Neural cell (in vitro differentiated cells): ENCODE results near the gene CASKIN2. TPM values are rescaled to one million over a fixed set of nuclear protein-coding genes. Genes with fewer than 3 reads are reported as not detected.

Experiments
- H2AFZ ChIP-seq: fragments of 200-600, 300-800 bp; sonication (generic), shearing (Covaris generic); 2 replicates; pipeline ENCODE4 v1.6.0; 2014; ENCODE audit warnings: low read depth, mild to moderate bottlenecking, antibody characterized with exemption, low read length, moderate library complexity
- H3F3A ChIP-seq: fragments of 200-600 bp; shearing (Covaris generic); 2 replicates; pipeline ENCODE4 v1.6.1; 2016; ENCODE audit warnings: mild to moderate bottlenecking, moderate library complexity, mixed read lengths, antibody characterized with exemption, low read length; ENCODE audit not compliant: insufficient read depth, poor library complexity, severe bottlenecking
- H3K27ac ChIP-seq: fragments of 200-600, 300-800 bp; sonication (generic), shearing (Covaris generic); 2 replicates; pipeline ENCODE4 v1.5.1; 2014; ENCODE audit warnings: mild to moderate bottlenecking, low read length, moderate library complexity
- H3K27me3 ChIP-seq: fragments of 300-800, 200-600 bp; sonication (generic), shearing (Covaris generic); 2 replicates; pipeline ENCODE4 v1.6.0; 2014; ENCODE audit warnings: mild to moderate bottlenecking, low read depth, low read length, moderate library complexity; ENCODE audit not compliant: insufficient read depth
- H3K36me3 ChIP-seq: fragments of 300-800, 200-600 bp; sonication (generic), shearing (Covaris generic); 2 replicates; pipeline ENCODE4 v1.5.1; 2014; ENCODE audit warnings: mild to moderate bottlenecking, antibody characterized with exemption, low read length, moderate library complexity; ENCODE audit not compliant: insufficient read depth
- H3K4me2 ChIP-seq: fragments of 300-800, 200-600 bp; sonication (generic), shearing (Covaris generic); 2 replicates; pipeline ENCODE4 v1.6.0; 2014; ENCODE audit warnings: mild to moderate bottlenecking, low read length
- H3K4me3 ChIP-seq: fragments of 300-800, 200-600 bp; sonication (generic), shearing (Covaris generic); 2 replicates; pipeline ENCODE4 v1.5.1; 2014; ENCODE audit warnings: mild to moderate bottlenecking, low read length, moderate library complexity
- H3K79me2 ChIP-seq: fragments of 200-600 bp; shearing (Covaris generic); replicated peaks from 2 replicates; pipeline ENCODE4 v1.6.0; 2014; ENCODE audit warnings: mild to moderate bottlenecking, low read length, moderate library complexity; ENCODE audit not compliant: insufficient read depth
- H3K9ac ChIP-seq: fragments of 300-800, 200-600 bp; sonication (generic), shearing (Covaris generic); 2 replicates; pipeline ENCODE4 v1.6.1; 2016; ENCODE audit warnings: mild to moderate bottlenecking, low read length, mixed read lengths
- H3K9me2 ChIP-seq: fragments of 200-600 bp; shearing (Covaris generic); 2 replicates; pipeline ENCODE4 v1.6.1; 2016; ENCODE audit warnings: mild to moderate bottlenecking, low read length, mixed read lengths; ENCODE audit not compliant: insufficient read depth
- H3K9me3 ChIP-seq: fragments of 200-600, 300-800 bp; sonication (generic), shearing (Covaris generic); 2 replicates; pipeline ENCODE4 v1.6.1; 2016; ENCODE audit warnings: mild to moderate bottlenecking, mixed run types, low read length, moderate library complexity, mixed read lengths
- H4K20me1 ChIP-seq: fragments of 200-600 bp; shearing (Covaris generic); 2 replicates; pipeline ENCODE4 v1.6.1; 2016; ENCODE audit warnings: mild to moderate bottlenecking, mixed run types; ENCODE audit not compliant: insufficient read depth
- CTCF ChIP-seq: fragments of 450-650 bp; IDR thresholded peaks from 2 replicates; pipeline ENCODE4 v1.5.1; 2014; ENCODE audit warnings: antibody characterized with exemption, mild to moderate bottlenecking, moderate library complexity; ENCODE audit not compliant: poor library complexity, severe bottlenecking
- EP300 ChIP-seq: fragments of 450-650 bp; conservative IDR thresholded peaks from 2 replicates; pipeline ENCODE4 v1.6.1; 2014; ENCODE audit warnings: antibody characterized with exemption, mild to moderate bottlenecking, moderate library complexity; ENCODE audit not compliant: poor library complexity, severe bottlenecking
- EZH2 ChIP-seq: fragments of 200-600, 300-800 bp; shearing (Covaris generic), sonication (generic); IDR thresholded peaks from 2 replicates; pipeline ENCODE4 v1.6.1; 2014; ENCODE audit warnings: antibody characterized with exemption, low read length, borderline replicate concordance, mild to moderate bottlenecking; ENCODE audit not compliant: insufficient read depth, poor library complexity, severe bottlenecking
- MXI1 ChIP-seq: fragments of 450-650 bp; conservative IDR thresholded peaks from 2 replicates; pipeline ENCODE4 v1.6.1; 2014; ENCODE audit warnings: antibody characterized with exemption, mild to moderate bottlenecking; ENCODE audit not compliant: poor library complexity, severe bottlenecking
- POLR2AphosphoS5 ChIP-seq: IDR thresholded peaks from 2 replicates; pipeline ENCODE4 v1.6.1; 2012
- RAD21 ChIP-seq: fragments of 450-650 bp; conservative IDR thresholded peaks from 2 replicates; pipeline ENCODE4 v1.6.1; 2014; ENCODE audit warnings: antibody characterized with exemption, mild to moderate bottlenecking, moderate library complexity
- SMC3 ChIP-seq: fragments of 450-650 bp; conservative IDR thresholded peaks from 2 replicates; pipeline ENCODE4 v1.6.1; 2014; ENCODE audit warnings: antibody characterized with exemption, mild to moderate bottlenecking, moderate library complexity; ENCODE audit not compliant: poor library complexity
- TAF1 ChIP-seq: IDR thresholded peaks from 2 replicates; pipeline ENCODE4 v1.6.1; 2012; ENCODE audit warnings: low read depth
- polyA plus RNA-seq: library from polyadenylated mRNA; depleted of rRNA; stranded (reverse); fragments of >200 nt; gene quantifications from 2 replicates; pipeline ENCODE4 v1.2.3, GENCODE V29; 2014
- TF ChIP-seq, protein P1 (sequence below): IDR thresholded peaks from 2 replicates; pipeline ENCODE4 v1.6.1; 2012; ENCODE audit warnings: borderline replicate concordance

Gene CASKIN2
- polyA plus RNA-seq, 1 donor from 2014 or later: 2.8 TPM

DNA sequence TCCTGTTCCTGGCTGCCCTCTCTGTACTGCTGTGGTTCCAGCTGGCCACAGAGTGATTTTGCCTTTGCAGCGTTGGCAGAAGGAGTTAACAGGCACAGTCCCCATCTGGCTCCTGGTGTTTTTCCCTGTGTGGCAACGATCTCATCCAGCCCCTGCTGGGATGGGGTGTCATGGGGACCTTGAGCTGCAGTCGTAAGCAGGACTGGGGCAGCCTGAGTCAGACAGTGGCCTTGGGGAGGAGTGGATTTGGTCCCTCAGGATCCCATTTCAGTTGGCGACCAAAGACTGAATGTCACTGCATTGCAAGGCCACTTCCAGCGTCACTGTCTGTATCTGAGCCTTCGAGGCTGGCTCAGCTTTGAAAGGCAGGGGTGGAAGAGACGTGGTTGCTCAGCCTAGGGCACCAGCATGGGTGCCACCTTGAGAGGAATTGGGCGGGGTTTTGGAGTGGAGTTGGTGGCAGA, 47.0 kb downstream of the CASKIN2 start:
- TF ChIP-seq EZH2: no peak
- no peak for TF ChIP-seq RAD21
- no peak for TF ChIP-seq TAF1
- no peak for TF ChIP-seq POLR2AphosphoS5
- no peak for TF ChIP-seq CTCF
- TF ChIP-seq SMC3: no peak
- TF ChIP-seq, protein P1, sequence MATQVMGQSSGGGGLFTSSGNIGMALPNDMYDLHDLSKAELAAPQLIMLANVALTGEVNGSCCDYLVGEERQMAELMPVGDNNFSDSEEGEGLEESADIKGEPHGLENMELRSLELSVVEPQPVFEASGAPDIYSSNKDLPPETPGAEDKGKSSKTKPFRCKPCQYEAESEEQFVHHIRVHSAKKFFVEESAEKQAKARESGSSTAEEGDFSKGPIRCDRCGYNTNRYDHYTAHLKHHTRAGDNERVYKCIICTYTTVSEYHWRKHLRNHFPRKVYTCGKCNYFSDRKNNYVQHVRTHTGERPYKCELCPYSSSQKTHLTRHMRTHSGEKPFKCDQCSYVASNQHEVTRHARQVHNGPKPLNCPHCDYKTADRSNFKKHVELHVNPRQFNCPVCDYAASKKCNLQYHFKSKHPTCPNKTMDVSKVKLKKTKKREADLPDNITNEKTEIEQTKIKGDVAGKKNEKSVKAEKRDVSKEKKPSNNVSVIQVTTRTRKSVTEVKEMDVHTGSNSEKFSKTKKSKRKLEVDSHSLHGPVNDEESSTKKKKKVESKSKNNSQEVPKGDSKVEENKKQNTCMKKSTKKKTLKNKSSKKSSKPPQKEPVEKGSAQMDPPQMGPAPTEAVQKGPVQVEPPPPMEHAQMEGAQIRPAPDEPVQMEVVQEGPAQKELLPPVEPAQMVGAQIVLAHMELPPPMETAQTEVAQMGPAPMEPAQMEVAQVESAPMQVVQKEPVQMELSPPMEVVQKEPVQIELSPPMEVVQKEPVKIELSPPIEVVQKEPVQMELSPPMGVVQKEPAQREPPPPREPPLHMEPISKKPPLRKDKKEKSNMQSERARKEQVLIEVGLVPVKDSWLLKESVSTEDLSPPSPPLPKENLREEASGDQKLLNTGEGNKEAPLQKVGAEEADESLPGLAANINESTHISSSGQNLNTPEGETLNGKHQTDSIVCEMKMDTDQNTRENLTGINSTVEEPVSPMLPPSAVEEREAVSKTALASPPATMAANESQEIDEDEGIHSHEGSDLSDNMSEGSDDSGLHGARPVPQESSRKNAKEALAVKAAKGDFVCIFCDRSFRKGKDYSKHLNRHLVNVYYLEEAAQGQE: no peak
- no peak for TF ChIP-seq MXI1
- no peak for TF ChIP-seq EP300
- no peaks in the 10 kb centered on the region for H4K20me1 ChIP-seq
- H3K36me3 ChIP-seq: no peaks in the 10 kb centered on the region
- peaks cover 4% of the 10 kb centered on the region for H3K79me2 ChIP-seq
- H3F3A ChIP-seq: no peaks in the 10 kb centered on the region
- H3K9me3 ChIP-seq: no peaks in the 10 kb centered on the region
- H2AFZ ChIP-seq: no peak overlapping the region
- H3K27ac ChIP-seq: no peak overlapping the region
- no peaks in the 10 kb centered on the region for H3K9me2 ChIP-seq
- H3K9ac ChIP-seq: no peak overlapping the region
- no peak overlapping the region for H3K4me3 ChIP-seq
- H3K4me2 ChIP-seq: no peak overlapping the region
- no peaks in the 10 kb centered on the region for H3K27me3 ChIP-seq

- Histone ChIP-seq H3K4me2 (no peak overlapping the region), H3K9ac (no peak overlapping the region), H2AFZ (no peak overlapping the region), H3K36me3 (no peaks in the 10 kb centered on the region), H3K9me2 (no peaks in the 10 kb centered on the region), H4K20me1 (no peaks in the 10 kb centered on the region), H3K27me3 (no peaks in the 10 kb centered on the region), H3K79me2 (peaks cover 4% of the 10 kb centered on the region), H3F3A (no peaks in the 10 kb centered on the region), H3K27ac (no peak overlapping the region), H3K4me3 (no peak overlapping the region), H3K9me3 (no peaks in the 10 kb centered on the region)
- TF ChIP-seq CTCF: no peak
- no peak for TF ChIP-seq POLR2AphosphoS5
- TF ChIP-seq TAF1: no peak
- no peak for TF ChIP-seq MXI1
- no peak for TF ChIP-seq RAD21
Measured at GRCh38 chr17:75465039-75465438, 50.3 kb downstream of the CASKIN2 start.
